Naive thymus-derived CD4-positive, alpha-beta T cell (primary cell): Measurements from ENCODE around the gene PIEZO2. TPM values are rescaled to one million over a fixed set of nuclear protein-coding genes. Genes with fewer than 3 reads are reported as not detected.

ENCODE experiments used
- ATAC-seq: fragments of 150-1000 bp; cut with Tn5 transposase; 2 replicates; pipeline ENCODE4 v1.10.0; 2021; ENCODE audit warnings: mild to moderate bottlenecking, moderate library complexity
- CTCF ChIA-PET: fragments of 350-600 bp; sonication (Branson Sonifier 250); formaldehyde crosslinking; loops from one replicate; lab custom pipeline; 2021; ENCODE audit warnings: antibody characterized with exemption; lab: Charles Lee
- POLR2A ChIA-PET: fragments of 350-600 bp; sonication (Branson Sonifier 250); formaldehyde crosslinking; loops from one replicate; lab custom pipeline; 2021; ENCODE audit warnings: antibody characterized with exemption, inconsistent platforms; lab: Charles Lee
- DNase-seq, 9 donors: peaks; one replicate each; pipeline versions ENCODE4 v3.0.0 to v3.0.0-alpha.2; 2020 to 2022; ENCODE audit warnings: mixed read lengths in 1 of 9
- H3K27ac ChIP-seq: one replicate; pipeline ENCODE4 v1.7.0; 2013; ENCODE audit warnings: mild to moderate bottlenecking, low read depth, low read length, moderate library complexity
- H3K27me3 ChIP-seq, 2 donors: one replicate each; pipeline ENCODE4 v1.7.0; 2013; ENCODE audit warnings: low read length in 2 of 2, mild to moderate bottlenecking in 2 of 2, moderate library complexity in 2 of 2; ENCODE audit not compliant: control insufficient read depth in 2 of 2, insufficient read depth in 2 of 2
- H3K36me3 ChIP-seq, 3 experiments: 1 replicate in 2 of 3; 2 replicates in 1 of 3; pipeline ENCODE4 v1.7.0; 2013; ENCODE audit warnings: low read length in 3 of 3, mild to moderate bottlenecking in 3 of 3, moderate library complexity in 1 of 3; ENCODE audit not compliant: insufficient read depth in 3 of 3, control insufficient read depth in 2 of 3
- H3K4me1 ChIP-seq, 2 donors: one replicate each; pipeline ENCODE4 v1.7.0; 2013; ENCODE audit warnings: low read length in 2 of 2, mild to moderate bottlenecking in 2 of 2, moderate library complexity in 1 of 2; ENCODE audit not compliant: control insufficient read depth in 2 of 2, insufficient read depth in 2 of 2
- H3K4me3 ChIP-seq: 2 replicates; pipeline ENCODE4 v1.7.0; 2013; ENCODE audit warnings: mild to moderate bottlenecking, low read length
- H3K9me3 ChIP-seq, 3 experiments: 1 replicate in 2 of 3; 2 replicates in 1 of 3; pipeline ENCODE4 v1.7.0; 2013; ENCODE audit warnings: low read length in 3 of 3; ENCODE audit not compliant: control insufficient read depth in 2 of 3
- H3K27ac Mint-ChIP-seq, 9 donors: one replicate each; pipeline ENCODE4 v1.8.0; 2020 to 2022; ENCODE audit warnings: mixed read lengths in 9 of 9, mild to moderate bottlenecking in 8 of 9, moderate library complexity in 5 of 9, inconsistent platforms in 2 of 9
- H3K27me3 Mint-ChIP-seq, 5 donors: one replicate each; pipeline ENCODE4 v1.8.0; 2021 to 2022; ENCODE audit warnings: mixed read lengths in 5 of 5, mild to moderate bottlenecking in 1 of 5
- H3K36me3 Mint-ChIP-seq, 5 donors: one replicate each; pipeline ENCODE4 v1.8.0; 2020 to 2022; ENCODE audit warnings: mixed read lengths in 5 of 5, mild to moderate bottlenecking in 3 of 5, inconsistent platforms in 1 of 5
- H3K4me1 Mint-ChIP-seq, 7 donors: one replicate each; pipeline ENCODE4 v1.8.0; 2020 to 2022; ENCODE audit warnings: mixed read lengths in 7 of 7, mild to moderate bottlenecking in 3 of 7, inconsistent platforms in 1 of 7
- H3K4me3 Mint-ChIP-seq, 10 donors: one replicate each; pipeline ENCODE4 v1.8.0; 2020 to 2022; ENCODE audit warnings: mild to moderate bottlenecking in 10 of 10, mixed read lengths in 10 of 10, moderate library complexity in 6 of 10, inconsistent platforms in 2 of 10
- H3K9me3 Mint-ChIP-seq, 11 donors: one replicate each; pipeline ENCODE4 v1.8.0; 2020 to 2022; ENCODE audit warnings: mixed read lengths in 11 of 11, mild to moderate bottlenecking in 4 of 11, inconsistent platforms in 1 of 11, moderate library complexity in 1 of 11
- intact Hi-C, 2 donors: fragments of 100-400 bp; cut with micrococcal nuclease; formaldehyde crosslinking; loops; one replicate each; pipeline ENCODE4 v1.15.1; 2023
- polyA plus RNA-seq, 2 donors: library from polyadenylated mRNA; unstranded; fragments of 300-500 nt; fragmentation: Illumina TruSeq; gene quantifications; one replicate each; pipeline ENCODE4 v1.2.3, GENCODE V29; 2021
- total RNA-seq, 6 experiments: library from RNA in 5 of 6; stranded (reverse) in 5 of 6; gene quantifications; 1 replicate in 5 of 6; 2 replicates in 1 of 6; pipeline ENCODE4 v1.2.3 and lab custom pipeline; 2021 to 2026

PIEZO2 gene
- total and polyA plus RNA-seq, 7 experiments from 2014 or later: not detected

DNA sequence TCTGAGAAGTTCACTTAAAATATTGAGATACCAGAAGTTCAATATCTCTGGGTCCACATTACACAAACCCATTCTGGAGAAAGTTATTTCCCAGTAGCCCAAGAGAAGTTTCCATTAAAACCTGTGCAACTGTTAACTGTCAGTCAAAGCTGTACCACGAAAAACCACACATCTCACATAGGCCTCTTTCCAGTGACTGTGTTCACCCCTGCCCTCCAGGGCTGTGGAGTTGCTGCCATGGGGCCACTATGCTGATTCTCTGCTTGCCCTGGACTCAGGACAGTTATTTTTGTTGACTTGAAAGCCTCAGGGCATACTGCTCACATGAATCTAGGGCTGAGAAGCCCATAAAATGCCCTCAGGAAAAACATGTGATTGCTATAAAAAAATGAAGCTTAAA lies 153.8 kb downstream of the PIEZO2 start:
- Histone ChIP-seq H3K4me3 (no peak overlapping the region), H3K4me1 (no peaks in the 10 kb centered on the region), H3K36me3 (no peaks in the 10 kb centered on the region), H3K9me3 (no peaks in the 10 kb centered on the region), H3K27me3 (no peaks in the 10 kb centered on the region), H3K27ac (no peak overlapping the region)
- Mint-ChIP-seq H3K9me3 (peaks cover 6 to 44% (median 20%) of the 10 kb centered on the region in 11 donors), H3K27me3 (peaks cover 0 to 4% (median 0%) of the 10 kb centered on the region in 5 donors), H3K4me1 (no peaks in the 10 kb centered on the region), H3K4me3 (no peak overlapping the region), H3K36me3 (peaks cover 0 to 8% (median 0%) of the 10 kb centered on the region in 5 donors), H3K27ac (no peak overlapping the region)
- DNase-seq: no peak
- no peak for ATAC-seq
- intact Hi-C loops: no loop called here
- POLR2A ChIA-PET: no interaction called here
- CTCF ChIA-PET: no interaction called here

DNA sequence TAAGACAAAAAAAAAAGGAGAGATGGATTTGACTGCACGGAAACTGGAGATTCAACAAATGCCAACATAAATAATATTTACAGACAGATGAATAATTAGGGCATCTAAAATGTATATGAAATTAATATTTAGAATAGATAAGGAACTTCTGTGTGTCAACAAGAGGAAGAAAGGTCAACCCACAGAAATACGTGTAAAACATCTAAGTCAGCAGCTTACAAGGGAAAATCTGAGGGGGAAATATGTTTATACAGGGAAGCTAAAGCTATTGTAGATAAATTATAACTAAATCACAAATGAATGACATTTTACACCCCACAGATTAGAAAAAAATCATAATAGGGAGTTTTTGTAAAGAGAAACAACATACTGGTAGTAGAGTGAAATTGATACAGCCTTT lies 159.9 kb downstream of the PIEZO2 start:
- no peaks in the 10 kb centered on the region for H3K4me1 ChIP-seq
- H3K4me3 Mint-ChIP-seq: no peak overlapping the region
- ATAC-seq (no peak), DNase-seq (no peak)
- no peak overlapping the region for H3K27ac Mint-ChIP-seq
- H3K27me3 ChIP-seq: no peaks in the 10 kb centered on the region
- H3K9me3 Mint-ChIP-seq: peaks cover 8 to 49% (median 20%) of the 10 kb centered on the region in 11 donors
- H3K27ac ChIP-seq: no peak overlapping the region
- no peaks in the 10 kb centered on the region for H3K36me3 ChIP-seq
- no peak overlapping the region for H3K4me3 ChIP-seq
- intact Hi-C loops: no loop called here
- H3K4me1 Mint-ChIP-seq: no peaks in the 10 kb centered on the region
- H3K27me3 Mint-ChIP-seq: no peaks in the 10 kb centered on the region
- ChIA-PET POLR2A (no interaction called here), CTCF (no interaction called here)
- peaks cover 0 to 5% (median 0%) of the 10 kb centered on the region in 5 donors for H3K36me3 Mint-ChIP-seq
- H3K9me3 ChIP-seq: no peaks in the 10 kb centered on the region

DNA sequence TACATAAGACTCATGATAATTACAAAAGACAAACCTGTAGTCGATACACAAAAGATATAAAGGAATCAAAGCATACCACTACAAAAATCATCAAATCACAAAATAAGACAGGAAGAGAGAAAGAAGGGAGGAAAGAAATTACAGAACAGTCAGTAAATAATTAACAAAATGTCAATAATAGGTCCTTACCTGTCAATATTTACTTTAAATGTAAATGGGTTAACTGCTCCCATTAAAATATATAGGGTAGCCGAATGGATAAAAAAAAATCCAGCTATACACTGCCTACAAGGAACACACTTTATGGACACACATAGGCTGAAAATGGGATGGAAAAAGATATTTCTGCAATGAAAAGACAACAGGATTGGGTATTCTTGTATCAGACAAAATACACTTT lies 163.7 kb downstream of the PIEZO2 start:
- H3K4me1 Mint-ChIP-seq: no peaks in the 10 kb centered on the region
- DNase-seq: no peak
- CTCF ChIA-PET: no interaction called here
- peaks cover 0 to 6% (median 0%) of the 10 kb centered on the region in 3 experiments for H3K9me3 ChIP-seq
- no peaks in the 10 kb centered on the region for H3K27me3 ChIP-seq
- no peaks in the 10 kb centered on the region for H3K27me3 Mint-ChIP-seq
- no peak overlapping the region for H3K27ac Mint-ChIP-seq
- H3K36me3 ChIP-seq: no peaks in the 10 kb centered on the region
- no peaks in the 10 kb centered on the region for H3K4me1 ChIP-seq
- intact Hi-C loops: no loop called here
- peaks cover 0 to 6% (median 0%) of the 10 kb centered on the region in 5 donors for H3K36me3 Mint-ChIP-seq
- POLR2A ChIA-PET: no interaction called here
- H3K4me3 Mint-ChIP-seq: no peak overlapping the region
- peaks cover 0 to 62% (median 18%) of the 10 kb centered on the region in 11 donors for H3K9me3 Mint-ChIP-seq
- H3K27ac ChIP-seq: no peak overlapping the region
- H3K4me3 ChIP-seq: no peak overlapping the region
- no peak for ATAC-seq

DNA sequence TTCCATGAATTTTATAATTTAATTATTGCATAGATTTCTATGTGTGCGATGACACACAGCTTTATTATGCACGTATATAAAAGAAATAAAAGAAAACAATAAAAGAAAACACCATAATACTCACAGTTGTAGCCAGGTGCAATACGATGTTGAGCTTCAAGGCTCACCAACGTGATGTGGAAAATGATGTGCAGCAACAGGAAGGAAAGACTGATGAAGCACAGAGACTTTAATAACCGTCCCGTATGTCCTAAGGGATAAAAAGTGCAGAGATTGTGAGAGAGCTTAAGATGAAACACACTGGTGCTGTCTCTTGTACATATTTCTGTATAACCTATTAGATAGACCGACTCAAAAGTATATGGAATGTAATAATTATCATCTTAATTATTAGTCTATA lies 170.0 kb downstream of the PIEZO2 start:
- no peaks in the 10 kb centered on the region for H3K27me3 Mint-ChIP-seq
- CTCF ChIA-PET: no interaction called here

DNA sequence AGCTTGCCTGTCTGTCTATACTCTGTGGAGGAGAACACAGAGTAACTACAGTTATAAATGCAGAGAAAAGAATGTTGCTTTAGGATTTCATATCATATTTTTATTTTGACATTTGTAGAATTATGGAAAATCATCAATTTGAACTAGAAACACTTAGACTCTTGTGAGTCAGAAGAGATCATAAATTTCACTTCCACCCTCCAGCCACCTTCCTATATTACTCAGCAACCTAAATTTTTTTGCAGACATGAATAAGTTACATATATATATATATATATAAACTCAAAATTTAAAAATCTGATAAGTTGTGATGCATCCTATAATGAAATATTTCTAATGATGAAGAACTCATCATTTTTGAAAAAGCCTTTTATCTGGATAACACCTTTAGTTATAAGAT lies 172.3 kb downstream of the PIEZO2 start:
- CTCF ChIA-PET: no interaction called here

More for the DNA sequence above, 170.0 kb downstream of the PIEZO2 start:
- POLR2A ChIA-PET: no interaction called here
- Mint-ChIP-seq H3K4me3 (no peak overlapping the region), H3K4me1 (no peaks in the 10 kb centered on the region), H3K36me3 (peaks cover 0 to under 1% (median 0%) of the 10 kb centered on the region in 5 donors), H3K9me3 (peaks cover 0 to 30% (median 10%) of the 10 kb centered on the region in 11 donors), H3K27ac (no peak overlapping the region)
- H3K36me3 ChIP-seq: no peaks in the 10 kb centered on the region
- H3K4me3 ChIP-seq: no peak overlapping the region
- no peaks in the 10 kb centered on the region for H3K4me1 ChIP-seq
- intact Hi-C loops: no loop called here
- H3K9me3 ChIP-seq: peaks cover 0 to 6% (median 0%) of the 10 kb centered on the region in 3 experiments
- DNase-seq (no peak), ATAC-seq (no peak)
- no peaks in the 10 kb centered on the region for H3K27me3 ChIP-seq
- H3K27ac ChIP-seq: no peak overlapping the region

DNA sequence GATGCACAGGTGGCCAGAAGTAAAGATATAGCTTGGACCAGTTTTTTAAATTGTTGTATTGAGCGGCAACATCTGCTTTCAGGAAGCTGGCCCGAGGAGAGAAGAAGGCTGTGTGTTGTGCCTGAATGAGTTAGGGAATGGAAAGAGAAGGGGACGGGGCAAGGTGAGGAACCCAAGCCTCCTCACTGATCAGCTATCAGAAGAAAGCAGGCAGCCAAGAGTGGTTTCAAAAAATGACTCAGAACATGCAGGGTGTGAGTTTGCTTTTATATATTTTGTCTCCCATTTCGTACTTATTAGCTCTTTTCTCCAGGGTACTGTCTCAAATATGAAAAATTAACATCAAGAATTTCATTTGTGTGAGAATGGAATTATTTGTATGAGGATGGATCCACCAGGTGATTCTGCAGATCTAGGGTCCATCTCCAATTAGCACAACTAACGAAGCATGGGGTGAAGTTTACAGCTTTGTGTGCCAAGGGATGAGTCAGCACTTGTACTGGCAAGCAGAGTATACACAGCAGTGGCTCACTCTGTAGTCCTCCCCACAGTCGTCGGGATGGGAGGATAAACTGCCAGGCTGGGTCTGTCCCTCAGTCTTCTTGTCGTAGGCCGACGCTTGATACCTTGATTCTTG lies 175.7 kb downstream of the PIEZO2 start:
- Histone ChIP-seq H3K4me3 (no peak overlapping the region), H3K36me3 (no peaks in the 10 kb centered on the region), H3K4me1 (no peaks in the 10 kb centered on the region), H3K9me3 (no peaks in the 10 kb centered on the region), H3K27ac (no peak overlapping the region), H3K27me3 (no peaks in the 10 kb centered on the region)
- H3K36me3 Mint-ChIP-seq: no peaks in the 10 kb centered on the region
- H3K27ac Mint-ChIP-seq: no peak overlapping the region
- intact Hi-C loops: no loop called here
- no peak for ATAC-seq
- peaks cover 0 to 6% (median 0%) of the 10 kb centered on the region in 11 donors for H3K9me3 Mint-ChIP-seq
- H3K4me3 Mint-ChIP-seq: no peak overlapping the region
- ChIA-PET CTCF (no interaction called here), POLR2A (no interaction called here)
- peaks cover 0 to 2% (median 0%) of the 10 kb centered on the region in 7 donors for H3K4me1 Mint-ChIP-seq
- H3K27me3 Mint-ChIP-seq: peaks cover 0 to 13% (median 0%) of the 10 kb centered on the region in 5 donors
- DNase-seq: no peak

More for the DNA sequence above, 172.3 kb downstream of the PIEZO2 start:
- Histone ChIP-seq H3K36me3 (no peaks in the 10 kb centered on the region), H3K4me1 (no peaks in the 10 kb centered on the region), H3K4me3 (no peak overlapping the region), H3K27me3 (no peaks in the 10 kb centered on the region), H3K9me3 (no peaks in the 10 kb centered on the region), H3K27ac (no peak overlapping the region)
- POLR2A ChIA-PET: no interaction called here
- H3K27ac Mint-ChIP-seq: no peak overlapping the region
- DNase-seq (no peak), ATAC-seq (no peak)
- no peaks in the 10 kb centered on the region for H3K36me3 Mint-ChIP-seq
- H3K9me3 Mint-ChIP-seq: peaks cover 0 to 10% (median 4%) of the 10 kb centered on the region in 11 donors
- no peak overlapping the region for H3K4me3 Mint-ChIP-seq
- intact Hi-C loops: no loop called here
- no peaks in the 10 kb centered on the region for H3K4me1 Mint-ChIP-seq
- no peaks in the 10 kb centered on the region for H3K27me3 Mint-ChIP-seq

DNA sequence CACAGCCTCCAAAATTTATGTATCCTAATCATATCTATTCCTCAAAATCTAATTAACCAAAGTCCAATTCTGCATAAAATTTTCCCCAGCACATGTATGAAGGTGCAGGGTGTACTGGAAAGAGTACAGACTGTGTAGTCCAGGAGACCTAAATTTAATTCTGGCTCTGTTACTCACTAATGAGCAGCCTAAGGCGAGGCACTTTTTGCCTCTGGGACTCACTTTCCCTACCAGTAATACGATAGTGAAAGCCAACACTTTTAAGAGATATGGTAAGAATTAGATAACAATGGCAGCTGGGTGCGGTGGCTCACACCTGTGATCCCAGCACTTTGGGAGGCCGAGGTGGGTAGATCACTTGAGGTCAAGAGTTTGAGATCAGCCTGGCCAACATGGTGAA lies 177.7 kb downstream of the PIEZO2 start:
- Histone ChIP-seq H3K27me3 (no peaks in the 10 kb centered on the region), H3K4me3 (no peak overlapping the region), H3K36me3 (no peaks in the 10 kb centered on the region), H3K4me1 (no peaks in the 10 kb centered on the region), H3K9me3 (no peaks in the 10 kb centered on the region), H3K27ac (no peak overlapping the region)
- H3K27me3 Mint-ChIP-seq: peaks cover 0 to 13% (median 0%) of the 10 kb centered on the region in 5 donors
- H3K9me3 Mint-ChIP-seq: peaks cover 0 to 9% (median 4%) of the 10 kb centered on the region in 11 donors
- ATAC-seq (no peak), DNase-seq (no peak)
- intact Hi-C loops: no loop called here
- H3K4me3 Mint-ChIP-seq: no peak overlapping the region
- peaks cover 0 to 2% (median 0%) of the 10 kb centered on the region in 7 donors for H3K4me1 Mint-ChIP-seq
- H3K36me3 Mint-ChIP-seq: no peaks in the 10 kb centered on the region
- CTCF ChIA-PET: no interaction called here
- POLR2A ChIA-PET: no interaction called here
- no peak overlapping the region for H3K27ac Mint-ChIP-seq
